Fibroblast of gingiva (primary cell): ENCODE data around the gene OR6M1.

ENCODE experiments used
- DNase-seq: peaks from one replicate; pipeline ENCODE4 v3.0.0-alpha.2; 2011; ENCODE audit warnings: low read depth

OR6M1 gene

GRCh38 chr11:123806249-123806648 is at the start of gene OR6M1:
TSS of gene OR6M1 (minus strand) at chr11:123806349. CDS start at chr11:123806349, 0 bp downstream.
- DNase-seq: no peak

GRCh38 chr11:123853038-123853437 is 46.9 kb upstream of the OR6M1 start:
- DNase-seq: no peak

- no peak for DNase-seq
Measured at GRCh38 chr11:123852321-123852720, 46.2 kb upstream of the OR6M1 start.

- no peak for DNase-seq
Measured at GRCh38 chr11:123851110-123851509, 45.0 kb upstream of the OR6M1 start.

GRCh38 chr11:123841174-123841573 is 35.0 kb upstream of the OR6M1 start:
- DNase-seq: no peak

- DNase-seq: no peak
Measured at GRCh38 chr11:123839131-123839530, 33.0 kb upstream of the OR6M1 start.

GRCh38 chr11:123838659-123839058 is 32.5 kb upstream of the OR6M1 start:
- no peak for DNase-seq

- DNase-seq: no peak
Measured at GRCh38 chr11:123838199-123838598, 32.0 kb upstream of the OR6M1 start.

GRCh38 chr11:123833095-123833494 is 26.9 kb upstream of the OR6M1 start:
- no peak for DNase-seq

GRCh38 chr11:123829745-123830144 is 23.6 kb upstream of the OR6M1 start:
- DNase-seq: no peak

- no peak for DNase-seq
Measured at GRCh38 chr11:123822599-123822998, 16.4 kb upstream of the OR6M1 start.

- DNase-seq: no peak
Measured at GRCh38 chr11:123822032-123822431, 15.9 kb upstream of the OR6M1 start.

- DNase-seq: no peak
Measured at GRCh38 chr11:123815122-123815521, 9.0 kb upstream of the OR6M1 start.

GRCh38 chr11:123801765-123802164 is 4.4 kb downstream of the OR6M1 start:
- DNase-seq: no peak

- DNase-seq: no peak
Measured at GRCh38 chr11:123800036-123800435, 6.1 kb downstream of the OR6M1 start.

GRCh38 chr11:123799438-123799837 is 6.7 kb downstream of the OR6M1 start:
- no peak for DNase-seq

GRCh38 chr11:123798513-123799252 is 7.5 kb downstream of the OR6M1 start:
- no peak for DNase-seq

GRCh38 chr11:123798079-123798478 is 8.1 kb downstream of the OR6M1 start:
- DNase-seq: no peak

- no peak for DNase-seq
Measured at GRCh38 chr11:123797541-123797940, 8.6 kb downstream of the OR6M1 start.

GRCh38 chr11:123797114-123797513 is 9.0 kb downstream of the OR6M1 start:
- DNase-seq: no peak

- no peak for DNase-seq
Measured at GRCh38 chr11:123796226-123796625, 9.9 kb downstream of the OR6M1 start.

- DNase-seq: no peak
Measured at GRCh38 chr11:123783536-123783935, 22.6 kb downstream of the OR6M1 start.

GRCh38 chr11:123778511-123778910 is 27.6 kb downstream of the OR6M1 start:
- DNase-seq: no peak
